Stimulated activated CD4-positive, alpha-beta T cell treated with anti-CD3 and anti-CD28 coated beads, Interleukin-1b, Interleukin-23, amount 100 ng/mL, for 24 hours (primary cell): ENCODE data around the gene TUBA1C.
"Not testable (repeated sequence)": the region's sequence is repeated elsewhere in the genome, so short reads cannot be mapped to it uniquely, and the experiment has no call there.

Source experiments
- DNase-seq, 4 experiments: peaks; one replicate each; pipeline ENCODE4 v3.0.0-alpha.2; 2020; ENCODE audit warnings: low read depth in 4 of 4, low spot score in 1 of 4

TUBA1C gene

GRCh38 chr12:49282740-49283375 is 18.0 kb downstream of the TUBA1C start:
- not testable (repeated sequence) for DNase-seq

DNA sequence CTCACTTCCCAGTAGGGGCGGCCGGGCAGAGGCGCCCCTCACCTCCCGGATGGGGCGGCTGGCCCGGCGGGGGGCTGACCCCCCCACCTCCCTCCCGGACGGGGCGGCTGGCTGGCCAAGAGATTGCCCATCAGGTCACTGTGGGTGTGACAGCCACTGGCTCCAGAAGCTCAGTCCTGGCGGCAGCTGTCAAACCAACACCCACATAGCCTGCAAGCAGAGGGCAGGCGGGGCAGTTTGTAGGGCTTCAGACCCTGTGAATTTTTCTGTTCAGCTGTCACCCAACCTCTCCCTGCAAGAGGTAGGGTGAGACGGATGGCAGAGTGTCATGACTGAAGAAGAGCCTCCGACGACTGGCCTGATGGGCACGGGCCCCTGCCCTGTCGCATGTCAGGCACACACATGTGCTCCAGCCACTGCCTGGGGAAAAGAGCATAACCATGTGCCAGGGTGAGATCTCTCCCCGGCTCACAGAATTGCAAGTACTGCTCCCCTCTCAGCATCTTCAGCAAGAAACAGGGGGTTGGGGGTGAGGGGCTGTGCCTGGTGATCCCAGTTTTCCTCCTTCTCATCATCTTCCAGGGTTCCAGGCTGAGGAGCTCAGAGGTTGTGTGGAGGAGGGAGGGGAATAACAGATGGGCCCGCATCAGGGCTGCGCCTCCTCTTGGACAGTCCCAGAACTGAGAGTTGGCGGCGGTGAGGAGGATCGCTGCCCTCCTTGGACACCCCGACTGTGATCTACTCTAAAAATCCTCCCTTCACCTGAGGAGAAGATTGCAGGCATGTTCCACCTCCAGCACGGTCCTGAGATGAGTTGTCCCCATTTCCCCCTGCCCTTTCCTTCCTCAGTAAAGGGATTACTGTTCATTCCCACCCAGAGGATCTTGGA is 18.9 kb downstream of the TUBA1C start:
- no peak for DNase-seq

- no peak for DNase-seq
These were observed 19.8 kb downstream of the TUBA1C start for GRCh38 chr12:49284672-49285071.

DNA sequence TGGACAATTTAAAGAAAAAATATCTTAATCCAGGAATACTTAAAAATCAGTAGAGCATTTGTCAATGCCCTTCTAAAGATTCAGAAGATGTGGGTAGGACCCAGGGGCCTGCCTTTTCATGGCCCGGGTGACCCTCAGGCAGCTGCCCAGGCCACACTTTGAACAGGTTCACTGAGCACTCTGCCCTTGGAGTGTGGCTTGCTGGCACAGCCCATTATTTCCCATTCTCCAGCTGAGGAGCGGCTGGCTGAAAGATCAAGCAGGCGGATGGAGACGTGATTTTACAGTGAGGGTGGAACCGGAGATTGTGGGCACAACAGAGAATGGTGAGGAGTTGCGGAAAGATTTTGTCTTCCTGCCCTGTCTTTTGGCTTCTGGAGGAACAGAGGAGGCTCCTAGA is 23.0 kb downstream of the TUBA1C start:
- no peak for DNase-seq

DNA sequence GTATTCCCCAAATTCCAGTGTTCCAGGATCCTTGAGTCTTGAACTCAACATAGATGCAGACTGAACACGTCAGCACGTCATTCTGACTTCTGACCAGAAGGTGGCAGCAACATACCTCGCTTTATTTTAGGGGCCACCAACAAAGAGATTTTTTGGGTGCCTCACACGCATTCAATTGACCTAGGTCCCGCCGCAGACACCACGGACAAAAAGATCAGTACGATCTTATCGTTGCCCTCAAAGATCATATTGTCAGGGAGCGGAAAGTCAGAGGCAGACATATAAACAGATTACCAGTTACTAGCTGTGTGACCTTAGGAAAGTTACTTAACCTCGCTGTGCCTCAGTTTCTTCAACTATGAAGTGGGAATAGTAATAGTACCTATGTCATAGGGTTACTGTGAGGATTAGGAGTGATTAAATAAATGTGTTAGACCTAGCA is 23.6 kb downstream of the TUBA1C start:
- DNase-seq: peak; percentile 41 to 48 (median 43)

- DNase-seq: no peak
These were observed 24.2 kb downstream of the TUBA1C start for GRCh38 chr12:49288922-49289555.

DNA sequence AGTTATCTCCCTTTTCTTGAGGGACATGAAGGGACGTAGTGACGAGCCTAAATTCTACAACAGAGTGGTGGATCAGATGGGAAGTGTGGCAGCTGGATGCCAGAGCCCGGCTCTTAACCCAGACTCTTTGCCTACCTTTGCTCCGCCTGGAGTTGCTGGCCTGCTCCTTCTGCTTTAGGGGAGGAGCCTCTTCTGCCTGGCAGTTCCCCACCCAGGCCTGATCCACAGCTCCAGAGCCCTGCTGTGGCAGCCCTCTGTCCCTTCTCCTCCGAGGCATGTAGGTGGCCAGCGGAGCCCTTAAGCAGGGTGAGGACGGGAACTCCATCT is 27.8 kb downstream of the TUBA1C start:
- DNase-seq: no peak

DNA sequence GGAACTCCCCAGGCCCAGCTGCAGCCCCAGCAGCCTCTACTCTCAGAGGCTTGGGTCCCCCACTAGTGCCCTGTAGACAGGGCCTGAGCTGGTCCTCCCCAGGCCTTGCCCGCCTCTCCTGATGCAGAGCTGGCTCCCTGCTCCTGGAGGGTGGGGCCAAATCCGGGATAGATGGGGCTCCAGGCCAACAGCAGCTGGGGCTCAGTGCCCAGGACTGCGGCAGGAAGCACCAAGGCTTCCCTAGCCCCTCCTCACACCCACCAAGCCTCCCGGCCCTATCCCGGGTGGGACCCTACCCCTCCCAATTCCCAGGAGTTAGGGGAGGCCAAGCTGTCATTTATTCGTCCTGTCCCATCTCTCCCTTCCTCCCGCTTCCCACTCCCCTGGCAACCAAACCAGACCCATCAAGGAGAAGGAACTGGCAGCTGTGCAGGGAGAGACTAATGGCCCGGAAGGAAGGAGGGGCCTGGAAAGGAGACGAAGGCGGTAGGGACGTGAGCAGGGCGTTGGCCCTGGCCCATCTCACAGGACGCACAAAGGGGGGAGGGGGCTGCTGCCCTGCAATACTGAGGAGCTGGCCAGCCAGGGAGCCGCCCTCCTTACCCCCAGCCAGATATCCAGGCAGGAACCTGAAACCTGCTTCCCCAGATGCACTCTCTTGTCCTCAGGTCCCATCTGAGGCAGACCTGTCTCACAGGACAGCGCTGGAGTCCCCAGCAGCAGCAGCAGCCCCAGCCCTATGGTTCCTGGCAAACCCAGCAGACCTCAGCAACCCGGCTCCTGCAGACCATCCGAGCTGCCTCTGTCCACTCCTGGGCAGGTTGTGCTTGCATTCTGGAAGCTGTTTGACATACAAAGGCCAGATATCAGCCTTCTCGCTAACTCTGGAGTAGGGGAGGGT is 28.4 kb downstream of the TUBA1C start:
- DNase-seq: no peak

DNA sequence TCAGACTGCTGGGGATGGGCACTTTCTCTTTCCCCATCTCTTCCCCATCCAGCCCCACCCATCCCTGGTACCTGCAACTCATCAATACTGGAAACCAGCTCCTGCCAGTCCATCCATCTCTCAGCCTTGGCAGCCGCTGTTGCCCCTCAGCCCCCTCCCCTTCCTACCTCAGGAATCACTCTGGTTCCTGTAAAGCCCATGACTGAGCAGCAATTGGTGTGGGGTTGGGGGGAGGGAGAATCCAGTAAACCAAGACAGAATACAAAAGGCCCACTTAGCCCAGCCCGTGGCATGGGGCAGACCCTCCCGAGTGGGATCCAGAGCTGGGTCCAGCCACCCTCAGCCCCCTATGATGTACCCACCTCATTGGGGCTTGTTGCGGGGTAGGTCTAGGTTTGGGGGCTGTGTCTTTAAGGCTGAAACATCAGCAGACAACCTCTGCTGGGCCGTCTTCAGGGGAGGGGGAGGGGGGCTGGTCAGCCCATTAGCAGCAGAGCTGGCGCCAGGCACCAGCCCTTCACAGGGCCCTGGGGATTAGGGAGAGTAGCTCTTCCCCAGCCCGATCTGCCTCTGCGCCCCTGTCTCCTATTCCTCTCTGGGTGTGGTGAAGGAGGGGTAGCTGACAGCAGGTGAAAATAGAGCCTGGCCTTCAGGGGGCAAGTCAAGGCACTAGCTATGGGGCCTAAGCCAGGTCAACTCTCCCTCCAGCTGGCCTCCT is 29.4 kb downstream of the TUBA1C start:
- no peak for DNase-seq

DNA sequence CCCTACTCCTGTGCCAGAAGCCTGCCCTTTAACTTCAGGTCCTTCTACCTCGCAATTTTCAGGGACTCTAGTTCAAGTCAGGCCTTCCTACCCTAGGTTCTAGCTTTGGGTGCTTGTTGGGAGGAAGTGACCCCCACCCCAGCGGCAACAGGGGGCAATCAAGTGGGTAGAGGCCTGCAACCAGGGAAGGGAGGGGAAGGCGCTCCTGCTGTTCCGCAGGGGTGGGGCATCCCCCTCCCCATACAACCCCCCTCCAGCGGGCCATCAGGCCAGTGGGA is 29.9 kb downstream of the TUBA1C start:
- DNase-seq: no peak

DNA sequence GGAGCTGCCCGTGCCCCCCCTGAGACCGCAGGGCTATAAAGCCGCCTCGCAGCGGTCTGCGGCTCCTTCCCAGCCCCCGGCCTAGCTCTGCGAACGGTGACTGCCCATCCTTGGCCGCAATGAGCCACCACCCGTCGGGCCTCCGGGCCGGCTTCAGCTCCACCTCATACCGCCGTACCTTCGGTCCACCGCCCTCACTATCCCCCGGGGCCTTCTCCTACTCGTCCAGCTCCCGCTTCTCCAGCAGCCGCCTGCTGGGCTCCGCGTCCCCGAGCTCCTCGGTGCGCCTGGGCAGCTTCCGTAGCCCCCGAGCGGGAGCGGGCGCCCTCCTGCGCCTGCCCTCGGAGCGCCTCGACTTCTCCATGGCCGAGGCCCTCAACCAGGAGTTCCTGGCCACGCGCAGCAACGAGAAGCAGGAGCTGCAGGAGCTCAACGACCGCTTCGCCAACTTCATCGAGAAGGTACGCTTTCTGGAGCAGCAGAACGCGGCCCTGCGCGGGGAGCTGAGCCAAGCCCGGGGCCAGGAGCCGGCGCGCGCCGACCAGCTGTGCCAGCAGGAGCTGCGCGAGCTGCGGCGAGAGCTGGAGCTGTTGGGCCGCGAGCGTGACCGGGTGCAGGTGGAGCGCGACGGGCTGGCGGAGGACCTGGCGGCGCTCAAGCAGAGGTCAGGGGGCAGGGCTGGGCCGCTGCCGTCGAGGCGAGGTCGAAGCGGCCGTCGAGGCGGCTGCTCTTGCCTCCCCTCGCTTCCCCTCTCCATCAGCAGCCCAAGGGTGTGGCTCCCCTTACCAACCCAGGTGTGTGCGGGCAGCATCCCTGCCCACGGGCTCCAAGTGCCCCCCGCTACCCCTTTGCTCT is 30.4 kb downstream of the TUBA1C start, which contains the start of gene PRPH:
TSS of gene PRPH (plus strand) at position 66 of the 855 bp plus-strand sequence. CDS start at position 120, 54 bp downstream.
- no peak for DNase-seq

- peak; percentile 21 to 62 (median 28) for DNase-seq
These were observed 31.4 kb downstream of the TUBA1C start for GRCh38 chr12:49296034-49296835.

GRCh38 chr12:49296836-49297694 is 32.2 kb downstream of the TUBA1C start:
- no peak for DNase-seq

GRCh38 chr12:49297695-49298060 is 32.8 kb downstream of the TUBA1C start:
- DNase-seq: no peak

- DNase-seq: no peak
These were observed 33.3 kb downstream of the TUBA1C start for GRCh38 chr12:49298160-49298559.

- no peak for DNase-seq
These were observed 36.9 kb downstream of the TUBA1C start for GRCh38 chr12:49301760-49302159.

- DNase-seq: no peak
These were observed 39.3 kb downstream of the TUBA1C start for GRCh38 chr12:49304161-49304560.
